DOHH2 (cell line): ENCODE results near the gene C19orf53.

Experiments
- CTCF ChIP-seq: fragments of 200-600 bp; sonication (generic); IDR thresholded peaks from one replicate; pipeline ENCODE4 v1.5.1; 2014; ENCODE audit warnings: antibody characterized with exemption, mild to moderate bottlenecking, low read depth, low read length; ENCODE audit not compliant: poor library complexity, severe bottlenecking
- EZH2phosphoT487 ChIP-seq: fragments of 200-600 bp; sonication (generic); IDR thresholded peaks from 2 replicates; pipeline ENCODE4 v1.6.1; 2017; ENCODE audit warnings: borderline replicate concordance, mild to moderate bottlenecking, antibody characterized with exemption, low read length, moderate library complexity, mixed read lengths

GRCh38 chr19:13757805-13758772 is 16.2 kb upstream of the C19orf53 start:
- TF ChIP-seq CTCF, result no peak
- TF ChIP-seq EZH2phosphoT487, result no peak
